Ishikawa (cell line): ENCODE data around the gene GRIPAP1.

Experiments
- EP300 ChIP-seq: IDR thresholded peaks from 2 replicates; pipeline ENCODE4 v1.6.1; 2012; ENCODE audit warnings: borderline replicate concordance
- REST ChIP-seq: IDR thresholded peaks from 2 replicates; pipeline ENCODE4 v1.6.1; 2012; ENCODE audit warnings: low read depth, mild to moderate bottlenecking
- TAF1 ChIP-seq: IDR thresholded peaks from 2 replicates; pipeline ENCODE4 v1.6.1; 2012; ENCODE audit warnings: low read depth, mild to moderate bottlenecking
- TEAD4 ChIP-seq: IDR thresholded peaks from 2 replicates; pipeline ENCODE4 v1.6.1; 2012
- ZBTB7A ChIP-seq: IDR thresholded peaks from 2 replicates; pipeline ENCODE4 v1.6.1; 2012; ENCODE audit warnings: low read depth
- TF ChIP-seq, protein P1 (sequence below): IDR thresholded peaks from 2 replicates; pipeline ENCODE4 v1.6.1; 2012

- no peak for TF ChIP-seq ZBTB7A
- TF ChIP-seq, protein P1, sequence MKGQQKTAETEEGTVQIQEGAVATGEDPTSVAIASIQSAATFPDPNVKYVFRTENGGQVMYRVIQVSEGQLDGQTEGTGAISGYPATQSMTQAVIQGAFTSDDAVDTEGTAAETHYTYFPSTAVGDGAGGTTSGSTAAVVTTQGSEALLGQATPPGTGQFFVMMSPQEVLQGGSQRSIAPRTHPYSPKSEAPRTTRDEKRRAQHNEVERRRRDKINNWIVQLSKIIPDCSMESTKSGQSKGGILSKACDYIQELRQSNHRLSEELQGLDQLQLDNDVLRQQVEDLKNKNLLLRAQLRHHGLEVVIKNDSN = no peak
- TF ChIP-seq TEAD4 = no peak
- no peak for TF ChIP-seq TAF1
- no peak for TF ChIP-seq REST
- TF ChIP-seq EP300 = no peak
Observed at GRCh38 chrX:48975041-48975440, 27.0 kb downstream of the GRIPAP1 start.
